Thyroid gland (tissue), 4 donors: ENCODE results near the gene ABHD15.

Source experiments
- CTCF ChIP-seq, 6 experiments: fragments of 200-600 bp in 3 of 6; fragments of 450-650 bp in 3 of 6; sonication (generic) in 3 of 6; IDR thresholded peaks; one replicate each; pipeline ENCODE4 v1.5.1; 2016 to 2019; ENCODE audit warnings: antibody characterized with exemption in 6 of 6, mild to moderate bottlenecking in 2 of 6, inconsistent platforms in 1 of 6, moderate library complexity in 1 of 6
- POLR2A ChIP-seq, 2 donors: fragments of 450-650 bp; IDR thresholded peaks; one replicate each; pipeline ENCODE4 v1.6.1; 2017; ENCODE audit warnings: antibody characterized with exemption in 2 of 2, mild to moderate bottlenecking in 2 of 2, moderate library complexity in 1 of 2

- TF ChIP-seq CTCF (IDR thresholded peaks at IDR 0.05), result no peak
- TF ChIP-seq POLR2A (IDR thresholded peaks at IDR 0.05), result no peak
These were observed 8.8 kb upstream of the ABHD15 start for GRCh38 chr17:29575511-29576213.
